Endothelial cell (in vitro differentiated cells): Measurements from ENCODE around the gene ADCY9. TPM values are rescaled to one million over a fixed set of nuclear protein-coding genes. Genes with fewer than 3 reads are reported as not detected.

Experiments
- DNase-seq: peaks from one replicate; pipeline ENCODE4 v3.0.0; 2021; ENCODE audit warnings: low spot score
- H3K27ac Mint-ChIP-seq: one replicate; pipeline ENCODE4 v1.8.0; 2021; ENCODE audit warnings: mixed read lengths, inconsistent platforms; ENCODE audit not compliant: unreplicated experiment
- H3K27me3 Mint-ChIP-seq: one replicate; pipeline ENCODE4 v1.8.0; 2021; ENCODE audit warnings: mild to moderate bottlenecking, moderate library complexity, mixed read lengths, inconsistent platforms; ENCODE audit not compliant: unreplicated experiment
- H3K36me3 Mint-ChIP-seq: one replicate; pipeline ENCODE4 v1.8.0; 2021; ENCODE audit warnings: mild to moderate bottlenecking, low read depth, mixed read lengths, inconsistent platforms; ENCODE audit not compliant: unreplicated experiment
- H3K4me1 Mint-ChIP-seq: one replicate; pipeline ENCODE4 v1.8.0; 2021; ENCODE audit warnings: mild to moderate bottlenecking, mixed read lengths, inconsistent platforms; ENCODE audit not compliant: unreplicated experiment
- H3K4me3 Mint-ChIP-seq: one replicate; pipeline ENCODE4 v1.8.0; 2021; ENCODE audit warnings: mild to moderate bottlenecking, mixed read lengths, inconsistent platforms; ENCODE audit not compliant: unreplicated experiment
- H3K9me3 Mint-ChIP-seq: one replicate; pipeline ENCODE4 v1.8.0; 2021; ENCODE audit warnings: mixed read lengths, inconsistent platforms; ENCODE audit not compliant: unreplicated experiment
- total RNA-seq: library from RNA; stranded (reverse); fragmentation: NEBNext Ultra II Directional; extraction: Animal tissue kit (Norgen Biotek cat#: 25700); gene quantifications from one replicate; pipeline ENCODE4 v1.2.1, GENCODE V29; 2021; ENCODE audit not compliant: unreplicated experiment
- TF ChIP-seq, protein P1 (sequence below): fragments of 200-600 bp; sonication (generic); IDR thresholded peaks from one replicate; pipeline ENCODE4 v1.5.0; 2021; ENCODE audit warnings: antibody characterized with exemption; ENCODE audit not compliant: unreplicated experiment

Gene ADCY9
- total RNA-seq, 1 donor from 2014 or later: 3.3 TPM

DNA sequence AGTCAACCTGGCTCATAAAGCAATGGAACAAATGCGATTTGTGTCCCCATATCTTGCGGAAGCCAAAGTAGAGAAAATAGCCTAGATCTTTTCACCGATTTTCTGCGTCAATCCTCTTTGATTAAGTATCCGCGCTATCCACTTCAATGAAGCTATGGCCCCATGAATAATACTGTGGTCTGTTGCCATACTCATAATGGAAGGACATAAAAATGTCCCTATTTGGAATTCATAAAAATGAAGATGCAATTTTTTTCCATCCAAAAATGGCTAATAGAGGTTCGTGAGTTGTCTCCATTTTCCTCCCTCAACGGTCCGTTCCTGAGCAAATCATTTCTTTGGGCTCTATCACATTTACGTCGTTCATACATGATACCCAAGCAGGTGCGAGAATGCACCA is 25.4 kb upstream of the ADCY9 start:
- TF ChIP-seq, protein P1, sequence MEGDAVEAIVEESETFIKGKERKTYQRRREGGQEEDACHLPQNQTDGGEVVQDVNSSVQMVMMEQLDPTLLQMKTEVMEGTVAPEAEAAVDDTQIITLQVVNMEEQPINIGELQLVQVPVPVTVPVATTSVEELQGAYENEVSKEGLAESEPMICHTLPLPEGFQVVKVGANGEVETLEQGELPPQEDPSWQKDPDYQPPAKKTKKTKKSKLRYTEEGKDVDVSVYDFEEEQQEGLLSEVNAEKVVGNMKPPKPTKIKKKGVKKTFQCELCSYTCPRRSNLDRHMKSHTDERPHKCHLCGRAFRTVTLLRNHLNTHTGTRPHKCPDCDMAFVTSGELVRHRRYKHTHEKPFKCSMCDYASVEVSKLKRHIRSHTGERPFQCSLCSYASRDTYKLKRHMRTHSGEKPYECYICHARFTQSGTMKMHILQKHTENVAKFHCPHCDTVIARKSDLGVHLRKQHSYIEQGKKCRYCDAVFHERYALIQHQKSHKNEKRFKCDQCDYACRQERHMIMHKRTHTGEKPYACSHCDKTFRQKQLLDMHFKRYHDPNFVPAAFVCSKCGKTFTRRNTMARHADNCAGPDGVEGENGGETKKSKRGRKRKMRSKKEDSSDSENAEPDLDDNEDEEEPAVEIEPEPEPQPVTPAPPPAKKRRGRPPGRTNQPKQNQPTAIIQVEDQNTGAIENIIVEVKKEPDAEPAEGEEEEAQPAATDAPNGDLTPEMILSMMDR: no peak
- H3K27ac Mint-ChIP-seq: no peak overlapping the region
- no peaks in the 10 kb centered on the region for H3K36me3 Mint-ChIP-seq
- H3K27me3 Mint-ChIP-seq: no peaks in the 10 kb centered on the region
- H3K4me1 Mint-ChIP-seq: no peaks in the 10 kb centered on the region
- no peak overlapping the region for H3K4me3 Mint-ChIP-seq
- H3K9me3 Mint-ChIP-seq: no peaks in the 10 kb centered on the region
- no peak for DNase-seq

DNA sequence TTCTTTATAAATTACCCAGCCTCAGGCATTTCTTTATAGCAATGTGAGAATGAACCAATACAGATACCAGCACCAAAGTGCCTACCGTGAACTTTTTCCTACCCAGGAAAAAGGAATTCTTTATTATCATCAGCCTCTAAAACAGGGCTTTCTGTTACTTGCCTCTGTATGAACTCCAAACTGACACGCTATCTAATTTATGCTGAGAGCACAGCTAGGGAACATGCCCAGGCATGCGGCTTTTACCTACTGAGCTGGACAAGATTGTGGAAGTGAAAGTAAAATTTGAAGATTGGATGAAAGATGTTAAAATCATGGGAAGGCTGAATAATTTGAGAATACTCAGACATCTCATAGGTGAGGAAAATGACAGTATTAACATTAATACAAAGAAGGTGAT is 24.4 kb upstream of the ADCY9 start:
- H3K9me3 Mint-ChIP-seq: no peaks in the 10 kb centered on the region
- H3K4me1 Mint-ChIP-seq: no peaks in the 10 kb centered on the region
- DNase-seq: no peak
- H3K27ac Mint-ChIP-seq: no peak overlapping the region
- H3K4me3 Mint-ChIP-seq: no peak overlapping the region
- TF ChIP-seq, protein P1: no peak
- H3K36me3 Mint-ChIP-seq: no peaks in the 10 kb centered on the region
- no peaks in the 10 kb centered on the region for H3K27me3 Mint-ChIP-seq

DNA sequence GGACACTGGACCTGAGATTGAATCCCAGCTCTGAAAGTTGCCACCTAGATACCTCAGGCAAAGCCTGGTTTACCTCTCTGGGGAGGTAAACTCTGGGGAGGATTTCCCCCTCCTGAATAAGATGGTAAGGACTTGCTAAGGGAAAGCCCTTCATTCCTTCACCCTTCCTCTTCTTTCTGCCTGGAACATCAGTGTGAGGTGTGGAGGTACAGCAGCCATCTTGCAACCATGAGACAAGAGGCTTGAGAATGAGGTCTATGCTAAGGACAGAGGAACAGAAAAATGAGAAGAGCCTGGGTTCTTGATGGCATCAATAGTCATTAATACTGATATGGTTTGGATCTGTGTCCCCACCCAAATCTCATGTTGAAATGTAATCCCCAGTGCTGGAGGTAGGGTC is 23.7 kb upstream of the ADCY9 start:
- Mint-ChIP-seq H3K27me3 (no peaks in the 10 kb centered on the region), H3K36me3 (no peaks in the 10 kb centered on the region), H3K9me3 (no peaks in the 10 kb centered on the region), H3K4me1 (no peaks in the 10 kb centered on the region), H3K27ac (no peak overlapping the region), H3K4me3 (no peak overlapping the region)
- no peak for DNase-seq
- TF ChIP-seq, protein P1: no peak

DNA sequence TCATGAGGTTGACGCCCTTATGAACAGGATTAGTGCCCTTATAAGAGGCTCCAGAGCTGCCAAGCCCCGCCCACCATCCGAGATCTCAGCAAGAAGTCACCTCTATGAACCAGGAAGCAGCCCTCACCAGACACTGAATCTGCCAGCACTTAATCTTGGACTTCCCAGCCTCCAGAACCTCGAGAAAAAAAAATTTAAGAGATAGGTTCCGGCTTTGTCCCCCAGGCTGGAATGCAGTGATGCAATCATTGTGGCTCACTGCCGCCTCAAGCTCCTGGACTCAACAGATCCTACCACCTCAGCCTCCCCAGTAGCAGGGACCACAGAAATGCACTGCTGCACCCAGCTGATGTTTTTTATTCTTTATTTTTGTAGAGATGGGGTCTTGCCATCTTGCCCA is 22.5 kb upstream of the ADCY9 start:
- no peaks in the 10 kb centered on the region for H3K27me3 Mint-ChIP-seq
- TF ChIP-seq, protein P1: no peak
- no peak overlapping the region for H3K4me3 Mint-ChIP-seq
- no peaks in the 10 kb centered on the region for H3K4me1 Mint-ChIP-seq
- no peak for DNase-seq
- H3K27ac Mint-ChIP-seq: no peak overlapping the region
- no peaks in the 10 kb centered on the region for H3K36me3 Mint-ChIP-seq
- H3K9me3 Mint-ChIP-seq: no peaks in the 10 kb centered on the region

DNA sequence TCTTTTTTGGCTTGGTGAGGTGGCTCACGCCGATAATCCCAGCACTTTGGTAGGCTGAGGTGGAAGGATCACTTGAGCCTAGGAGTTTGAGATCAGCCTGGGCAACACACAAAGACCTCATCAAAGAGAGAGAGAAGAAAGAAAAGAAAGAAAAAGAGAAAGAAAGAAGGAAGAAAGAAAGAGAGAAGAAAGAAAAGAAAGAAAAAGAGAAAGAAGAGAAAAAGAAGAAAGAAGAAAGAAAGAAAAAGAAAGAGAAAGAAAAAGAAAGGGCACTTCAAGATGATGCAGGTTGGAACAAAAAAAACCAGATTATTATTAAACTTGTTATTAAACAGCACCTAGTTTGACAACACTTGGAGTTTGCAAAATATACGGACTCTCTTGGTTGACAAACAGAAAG is 21.2 kb upstream of the ADCY9 start:
- Mint-ChIP-seq H3K36me3 (no peaks in the 10 kb centered on the region), H3K27me3 (no peaks in the 10 kb centered on the region), H3K9me3 (no peaks in the 10 kb centered on the region), H3K4me1 (no peaks in the 10 kb centered on the region), H3K4me3 (no peak overlapping the region), H3K27ac (no peak overlapping the region)
- DNase-seq: no peak
- TF ChIP-seq, protein P1: no peak
